ENCODE results near the gene ZXDC. TPM values are rescaled to one million over a fixed set of nuclear protein-coding genes. Genes with fewer than 3 reads are reported as not detected.

Gene ZXDC
- polyA plus RNA-seq, 1 donor (not counting 4 experiments of a cell fraction or from before 2014, with no cell fraction given): 10.7 TPM

DNA sequence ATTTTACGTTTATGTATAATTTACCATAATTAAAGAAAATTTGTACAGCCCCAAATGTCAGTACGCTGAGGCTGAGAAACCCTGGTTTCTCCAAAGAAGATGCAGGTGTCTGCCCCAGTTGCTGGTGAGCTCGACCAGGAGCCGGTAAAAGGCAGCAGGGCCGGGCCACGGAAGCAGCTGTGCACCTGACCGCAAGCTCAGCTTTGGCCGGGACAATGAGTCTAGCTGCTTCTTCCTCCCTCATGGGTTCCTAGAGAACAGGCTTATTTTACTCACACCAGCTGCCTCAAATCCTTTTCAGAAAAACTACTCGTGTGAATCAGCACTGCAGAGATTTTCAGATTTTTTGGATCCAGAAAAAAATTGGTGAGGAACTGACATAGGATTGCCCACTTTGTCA is 18.0 kb upstream of the ZXDC start:
- no peak overlapping the region for H3K4me3 ChIP-seq (ENCODE audit: control insufficient read depth in 2 of 3, extremely low read depth in 1 of 3, insufficient read depth in 2 of 3, low read depth in 1 of 3, low read length in 3 of 3)
- H3K9ac ChIP-seq (ENCODE audit: control insufficient read depth, extremely low read depth, insufficient read depth, low read length): no peak overlapping the region
- no peaks in the 10 kb centered on the region for H3K79me2 ChIP-seq (ENCODE audit: control insufficient read depth, insufficient read depth, low read length)
- no peaks in the 10 kb centered on the region for H3K4me1 ChIP-seq (ENCODE audit: control insufficient read depth, extremely low read depth, insufficient read depth, low read length)
- H4K20me1 ChIP-seq (ENCODE audit: control insufficient read depth, extremely low read depth, insufficient read depth, low read length): no peaks in the 10 kb centered on the region
- no peaks in the 10 kb centered on the region for H3K9me1 ChIP-seq (ENCODE audit: control insufficient read depth, extremely low read depth, insufficient read depth, low read length)
- DNase-seq (ENCODE audit: low read depth, low spot score): no peak
- no peak for FAIRE-seq
- H3K4me2 ChIP-seq (ENCODE audit: control insufficient read depth, extremely low read depth, insufficient read depth, low read depth, low read length): no peak overlapping the region
- no peak overlapping the region for H2AFZ ChIP-seq (ENCODE audit: control insufficient read depth, low read length)
- peaks cover 12% of the 10 kb centered on the region for H3K27me3 ChIP-seq (ENCODE audit: control insufficient read depth, extremely low read depth, insufficient read depth, low read length)
- TF ChIP-seq, protein P1, sequence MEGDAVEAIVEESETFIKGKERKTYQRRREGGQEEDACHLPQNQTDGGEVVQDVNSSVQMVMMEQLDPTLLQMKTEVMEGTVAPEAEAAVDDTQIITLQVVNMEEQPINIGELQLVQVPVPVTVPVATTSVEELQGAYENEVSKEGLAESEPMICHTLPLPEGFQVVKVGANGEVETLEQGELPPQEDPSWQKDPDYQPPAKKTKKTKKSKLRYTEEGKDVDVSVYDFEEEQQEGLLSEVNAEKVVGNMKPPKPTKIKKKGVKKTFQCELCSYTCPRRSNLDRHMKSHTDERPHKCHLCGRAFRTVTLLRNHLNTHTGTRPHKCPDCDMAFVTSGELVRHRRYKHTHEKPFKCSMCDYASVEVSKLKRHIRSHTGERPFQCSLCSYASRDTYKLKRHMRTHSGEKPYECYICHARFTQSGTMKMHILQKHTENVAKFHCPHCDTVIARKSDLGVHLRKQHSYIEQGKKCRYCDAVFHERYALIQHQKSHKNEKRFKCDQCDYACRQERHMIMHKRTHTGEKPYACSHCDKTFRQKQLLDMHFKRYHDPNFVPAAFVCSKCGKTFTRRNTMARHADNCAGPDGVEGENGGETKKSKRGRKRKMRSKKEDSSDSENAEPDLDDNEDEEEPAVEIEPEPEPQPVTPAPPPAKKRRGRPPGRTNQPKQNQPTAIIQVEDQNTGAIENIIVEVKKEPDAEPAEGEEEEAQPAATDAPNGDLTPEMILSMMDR (optimal IDR thresholded peaks at IDR 0.05 in 1 of 3, IDR thresholded peaks at IDR 0.05 in 1 of 3, conservative IDR thresholded peaks at IDR 0.05 in 1 of 3; ENCODE audit: extremely low read depth in 1 of 3, insufficient read depth in 2 of 3, low read length in 3 of 3): no peak
- TF ChIP-seq EZH2 (IDR thresholded peaks at IDR 0.05; ENCODE audit: low read length): no peak
- dilution Hi-C loops (cut with MboI; ENCODE audit: extremely low pct_ligation_motif_present, low sequenced_read_pairs): no loop called here
- H3K27ac ChIP-seq (ENCODE audit: control insufficient read depth, insufficient read depth, low read length): no peak overlapping the region
- H3K9me3 ChIP-seq (ENCODE audit: control insufficient read depth, low read depth, low read length): no peaks in the 10 kb centered on the region
- H3K36me3 ChIP-seq (ENCODE audit: control insufficient read depth in 2 of 2, extremely low read depth in 1 of 2, insufficient read depth in 2 of 2, low read length in 2 of 2): no peaks in the 10 kb centered on the region

DNA sequence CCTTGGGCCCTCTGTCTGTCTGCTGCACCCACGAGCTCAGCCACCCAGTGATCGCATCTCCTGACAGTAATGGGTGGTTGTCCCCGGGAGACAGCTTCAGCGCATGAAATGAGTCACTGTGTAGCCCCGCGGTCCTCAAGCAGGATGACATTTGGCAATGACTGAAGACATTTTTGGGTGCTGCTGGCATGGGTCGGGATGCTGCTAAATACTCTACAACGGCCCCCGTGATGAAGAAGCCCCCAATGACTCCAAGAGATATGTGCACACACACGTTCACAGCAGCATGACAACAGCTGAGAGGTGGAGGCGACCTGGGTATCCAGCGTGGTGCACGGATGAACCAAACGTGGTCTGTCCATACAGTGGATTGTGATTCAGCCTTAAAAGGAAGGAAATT is 17.4 kb upstream of the ZXDC start:
- no peak overlapping the region for H3K4me3 ChIP-seq (ENCODE audit: control insufficient read depth in 2 of 3, extremely low read depth in 1 of 3, insufficient read depth in 2 of 3, low read depth in 1 of 3, low read length in 3 of 3)
- no peaks in the 10 kb centered on the region for H3K4me1 ChIP-seq (ENCODE audit: control insufficient read depth, extremely low read depth, insufficient read depth, low read length)
- no peak overlapping the region for H3K4me2 ChIP-seq (ENCODE audit: control insufficient read depth, extremely low read depth, insufficient read depth, low read depth, low read length)
- DNase-seq (ENCODE audit: low read depth, low spot score) (no peak), FAIRE-seq (no peak)
- no peak overlapping the region for H3K27ac ChIP-seq (ENCODE audit: control insufficient read depth, insufficient read depth, low read length)
- no peak overlapping the region for H3K9ac ChIP-seq (ENCODE audit: control insufficient read depth, extremely low read depth, insufficient read depth, low read length)
- peaks cover 12% of the 10 kb centered on the region for H3K27me3 ChIP-seq (ENCODE audit: control insufficient read depth, extremely low read depth, insufficient read depth, low read length)
- no peak overlapping the region for H2AFZ ChIP-seq (ENCODE audit: control insufficient read depth, low read length)
- H3K9me1 ChIP-seq (ENCODE audit: control insufficient read depth, extremely low read depth, insufficient read depth, low read length): no peaks in the 10 kb centered on the region
- no peaks in the 10 kb centered on the region for H3K36me3 ChIP-seq (ENCODE audit: control insufficient read depth in 2 of 2, extremely low read depth in 1 of 2, insufficient read depth in 2 of 2, low read length in 2 of 2)
- no peak for TF ChIP-seq EZH2 (IDR thresholded peaks at IDR 0.05; ENCODE audit: low read length)
- TF ChIP-seq, protein P1 (optimal IDR thresholded peaks at IDR 0.05 in 1 of 3, IDR thresholded peaks at IDR 0.05 in 1 of 3, conservative IDR thresholded peaks at IDR 0.05 in 1 of 3; ENCODE audit: extremely low read depth in 1 of 3, insufficient read depth in 2 of 3, low read length in 3 of 3): no peak
- no peaks in the 10 kb centered on the region for H4K20me1 ChIP-seq (ENCODE audit: control insufficient read depth, extremely low read depth, insufficient read depth, low read length)
- no peaks in the 10 kb centered on the region for H3K9me3 ChIP-seq (ENCODE audit: control insufficient read depth, low read depth, low read length)
- dilution Hi-C loops (cut with MboI; ENCODE audit: extremely low pct_ligation_motif_present, low sequenced_read_pairs): no loop called here
- H3K79me2 ChIP-seq (ENCODE audit: control insufficient read depth, insufficient read depth, low read length): no peaks in the 10 kb centered on the region

Measured in keratinocyte (primary cell).